Fibroblast of mammary gland (primary cell): ENCODE data around the gene CAMK1D.
A peak's percentile ranks its signal among the peaks of the same experiment; 100 is the strongest.

ENCODE experiments used
- DNase-seq: peaks from one replicate; pipeline ENCODE4 v3.0.0-alpha.2; 2010; ENCODE audit warnings: low read depth
- H3K4me3 ChIP-seq: 2 replicates; pipeline ENCODE4 v1.5.1; 2011; ENCODE audit warnings: low read depth, mild to moderate bottlenecking, low read length, moderate library complexity; ENCODE audit not compliant: control insufficient read depth
- CTCF ChIP-seq: conservative IDR thresholded peaks from 2 replicates; pipeline ENCODE4 v1.5.1; 2011; ENCODE audit warnings: low read depth, low read length, inconsistent platforms; ENCODE audit not compliant: control insufficient read depth, insufficient read depth

The CAMK1D gene

GRCh38 chr10:12703126-12703525, 353.8 kb downstream of the CAMK1D start:
- DNase-seq, result no peak
- TF ChIP-seq CTCF, result no peak

GRCh38 chr10:12703813-12704212, 354.5 kb downstream of the CAMK1D start:
- DNase-seq, result peak; percentile 84

More at GRCh38 chr10:12703126-12703525, 353.8 kb downstream of the CAMK1D start:
- H3K4me3 ChIP-seq, result no peak overlapping the region

GRCh38 chr10:12704488-12704887, 355.1 kb downstream of the CAMK1D start:
- no peak for TF ChIP-seq CTCF
- DNase-seq, result no peak
- H3K4me3 ChIP-seq, result no peak overlapping the region

More at GRCh38 chr10:12703813-12704212, 354.5 kb downstream of the CAMK1D start:
- no peak for TF ChIP-seq CTCF
- no peak overlapping the region for H3K4me3 ChIP-seq

GRCh38 chr10:12705943-12706342, 356.6 kb downstream of the CAMK1D start:
- TF ChIP-seq CTCF, result no peak
- H3K4me3 ChIP-seq, result no peak overlapping the region
- DNase-seq, result peak; percentile 35

GRCh38 chr10:12707461-12708185, 358.3 kb downstream of the CAMK1D start:
- H3K4me3 ChIP-seq, result no peak overlapping the region
- peak; percentile 56 for TF ChIP-seq CTCF
- peak; percentile 90 for DNase-seq

- TF ChIP-seq CTCF, result no peak
- peak; percentile 38 for DNase-seq
- no peak overlapping the region for H3K4me3 ChIP-seq
These were observed 359.7 kb downstream of the CAMK1D start for GRCh38 chr10:12709000-12709401.

- peak; percentile 44 for DNase-seq
- H3K4me3 ChIP-seq, result no peak overlapping the region
- TF ChIP-seq CTCF, result no peak
These were observed 360.2 kb downstream of the CAMK1D start for GRCh38 chr10:12709521-12709963.
